A549 (cell line): Measurements from ENCODE around the gene CELF1. TPM values are rescaled to one million over a fixed set of nuclear protein-coding genes. Genes with fewer than 3 reads are reported as not detected.

ENCODE experiments used
- ATAC-seq, 2 experiments: fragments of 200-7000 bp in 1 of 2; fragments of >200 bp in 1 of 2; cut with Nextera tagmentation in 1 of 2; cut with Tn5 transposase in 1 of 2; 3 replicates each; pipeline versions ENCODE4 v1.8.0 to v1.9.1; 2018 to 2020; ENCODE audit warnings: mild to moderate bottlenecking in 1 of 2, moderate library complexity in 1 of 2
- CTCF ChIA-PET: fragments of 300-600 bp; sonication (Branson Sonifier 250); formaldehyde crosslinking; extraction: SDS; loops from one replicate; lab custom pipeline; 2021; ENCODE audit warnings: antibody characterized with exemption, inconsistent platforms; lab: Yijun Ruan, JAX
- POLR2A ChIA-PET: fragments of 350-600 bp; formaldehyde crosslinking; extraction: SDS; loops from one replicate; lab custom pipeline; 2021; ENCODE audit warnings: antibody characterized with exemption, inconsistent platforms; lab: Yijun Ruan, JAX
- DNase-seq, 2 experiments: peaks; one replicate each; pipeline versions ENCODE4 v3.0.0 to v3.0.0-alpha.2; 2011 to 2016; ENCODE audit warnings: low read depth in 1 of 2, low spot score in 1 of 2
- FAIRE-seq: peaks from 2 replicates; lab custom pipeline; 2011; peaks lifted over from hg19 to GRCh38; lab: Jason Lieb, UNC
- H3K27ac ChIP-seq, 2 experiments: fragments of >200 bp; sonication (Bioruptor Twin); formaldehyde crosslinking; 3 replicates each; pipeline ENCODE4 v1.5.1; 2016 to 2017
- H3K4me1 ChIP-seq: fragments of >200 bp; sonication (Bioruptor Twin); formaldehyde crosslinking; 3 replicates; pipeline ENCODE4 v1.6.1; 2016
- H3K4me2 ChIP-seq: fragments of >200 bp; sonication (Bioruptor Twin); formaldehyde crosslinking; 3 replicates; pipeline ENCODE4 v1.6.1; 2016
- H3K4me3 ChIP-seq: fragments of >200 bp; sonication (Bioruptor Twin); formaldehyde crosslinking; 3 replicates; pipeline ENCODE4 v1.5.1; 2016
- H3K9me3 ChIP-seq: fragments of >200 bp; sonication (Bioruptor Twin); formaldehyde crosslinking; 3 replicates; pipeline ENCODE4 v1.6.1; 2016
- ATOH8 ChIP-seq: fragments of 250-450 bp; sonication (Bioruptor Pico); IDR thresholded peaks from 2 replicates; pipeline ENCODE4 v1.5.0; 2020; ENCODE audit warnings: low read depth, mild to moderate bottlenecking, moderate library complexity
- BCL3 ChIP-seq: fragments of >200 bp; sonication (Bioruptor Twin); formaldehyde crosslinking; IDR thresholded peaks from 3 replicates; pipeline ENCODE4 v1.6.1; 2016
- CBX8 ChIP-seq: fragments of 200-600 bp; sonication (generic); IDR thresholded peaks from 2 replicates; pipeline ENCODE4 v1.6.1; 2016
- CHD4 ChIP-seq: fragments of 200-600 bp; sonication (generic); IDR thresholded peaks from 2 replicates; pipeline ENCODE4 v1.6.1; 2016; ENCODE audit warnings: antibody characterized with exemption, mild to moderate bottlenecking, borderline replicate concordance
- ELK1 ChIP-seq: fragments of 150-350 bp; IDR thresholded peaks from 2 replicates; pipeline ENCODE4 v1.6.1; 2014; ENCODE audit warnings: low read depth, mild to moderate bottlenecking, low read length
- ESRRA ChIP-seq: fragments of 150-350 bp; IDR thresholded peaks from 2 replicates; pipeline ENCODE4 v1.6.1; 2014; ENCODE audit warnings: mild to moderate bottlenecking, low read length, borderline replicate concordance
- FOSL2 ChIP-seq, 2 experiments: fragments of 450-650 bp in 1 of 2; fragments of >200 bp in 1 of 2; sonication (Bioruptor Twin) in 1 of 2; formaldehyde crosslinking; IDR thresholded peaks; 2 replicates each; pipeline versions ENCODE4 v1.5.0 to v1.6.1; 2016 to 2020; ENCODE audit warnings: mild to moderate bottlenecking in 1 of 2, moderate library complexity in 1 of 2
- GATA3 ChIP-seq: IDR thresholded peaks from 2 replicates; pipeline ENCODE4 v1.6.1; 2012; ENCODE audit warnings: borderline replicate concordance
- HDAC2 ChIP-seq: fragments of 200-600 bp; sonication (generic); IDR thresholded peaks from 2 replicates; pipeline ENCODE4 v1.6.1; 2016
- HES2 ChIP-seq: fragments of >200 bp; sonication (Bioruptor Twin); formaldehyde crosslinking; IDR thresholded peaks from 2 replicates; pipeline ENCODE4 v1.6.1; 2016
- HEYL ChIP-seq: fragments of 250-450 bp; sonication (Bioruptor Pico); IDR thresholded peaks from 2 replicates; pipeline ENCODE4 v1.8.0; 2021; ENCODE audit warnings: mild to moderate bottlenecking, moderate library complexity
- HOXA7 ChIP-seq: fragments of 250-450 bp; sonication (Bioruptor Pico); IDR thresholded peaks from 2 replicates; pipeline ENCODE4 v1.5.0; 2020; ENCODE audit warnings: mild to moderate bottlenecking, moderate library complexity
- HOXB13 ChIP-seq: fragments of 250-450 bp; sonication (Bioruptor Pico); IDR thresholded peaks from 2 replicates; pipeline ENCODE4 v1.5.0; 2020; ENCODE audit warnings: low read depth, mild to moderate bottlenecking, moderate library complexity
- HOXB5 ChIP-seq: fragments of 250-450 bp; sonication (Bioruptor Pico); IDR thresholded peaks from 2 replicates; pipeline ENCODE4 v1.5.0; 2020; ENCODE audit warnings: mild to moderate bottlenecking, moderate library complexity
- JUN ChIP-seq, 2 experiments: fragments of >200 bp; sonication (Bioruptor Twin); formaldehyde crosslinking; IDR thresholded peaks; 2 replicates in 1 of 2; 3 replicates in 1 of 2; pipeline ENCODE4 v1.6.1; 2016 to 2017
- KDM1A ChIP-seq: fragments of 200-600 bp; sonication (generic); IDR thresholded peaks from 2 replicates; pipeline ENCODE4 v1.6.1; 2016; ENCODE audit warnings: low read depth, mild to moderate bottlenecking
- KDM5A ChIP-seq: fragments of 200-600 bp; sonication (generic); IDR thresholded peaks from 2 replicates; pipeline ENCODE4 v1.6.1; 2016; ENCODE audit warnings: antibody characterized with exemption, mild to moderate bottlenecking
- MAZ ChIP-seq: fragments of 150-350 bp; IDR thresholded peaks from 2 replicates; pipeline ENCODE4 v1.6.1; 2014; ENCODE audit warnings: antibody characterized with exemption, low read depth, low read length, borderline replicate concordance
- NR3C1 ChIP-seq: fragments of >200 bp; sonication (Bioruptor Twin); formaldehyde crosslinking; IDR thresholded peaks from 3 replicates; pipeline ENCODE4 v1.6.1; 2017
- PBX3 ChIP-seq: IDR thresholded peaks from 2 replicates; pipeline ENCODE4 v1.6.1; 2012
- POLR2A ChIP-seq: IDR thresholded peaks from 2 replicates; pipeline ENCODE4 v1.6.1; 2012; ENCODE audit warnings: mild to moderate bottlenecking, low read length
- RAD21 ChIP-seq, 2 experiments: fragments of >200 bp in 1 of 2; sonication (Bioruptor Twin) in 1 of 2; formaldehyde crosslinking in 1 of 2; IDR thresholded peaks in 1 of 2; conservative IDR thresholded peaks in 1 of 2; 2 replicates in 1 of 2; 3 replicates in 1 of 2; pipeline ENCODE4 v1.6.1; 2012 to 2018; ENCODE audit warnings: inconsistent platforms in 1 of 2
- RNF2 ChIP-seq: fragments of 200-600 bp; sonication (generic); IDR thresholded peaks from 2 replicates; pipeline ENCODE4 v1.6.1; 2016; ENCODE audit warnings: low read depth, mild to moderate bottlenecking, antibody characterized with exemption, moderate library complexity, borderline replicate concordance
- SMC3 ChIP-seq: fragments of >200 bp; sonication (Bioruptor Twin); formaldehyde crosslinking; IDR thresholded peaks from 3 replicates; pipeline ENCODE4 v1.6.1; 2018; ENCODE audit warnings: inconsistent platforms
- USF2 ChIP-seq: fragments of 450-650 bp; IDR thresholded peaks from 2 replicates; pipeline ENCODE4 v1.6.1; 2014; ENCODE audit warnings: antibody characterized with exemption
- ZFP36 ChIP-seq: fragments of 450-650 bp; IDR thresholded peaks from 2 replicates; pipeline ENCODE4 v1.6.1; 2014; ENCODE audit warnings: borderline replicate concordance; ENCODE audit not compliant: partially characterized antibody
- ZNF302 ChIP-seq: fragments of 250-450 bp; sonication (Bioruptor Pico); IDR thresholded peaks from 2 replicates; pipeline ENCODE4 v1.9.0; 2021; ENCODE audit warnings: inconsistent platforms, mild to moderate bottlenecking, moderate library complexity
- WGBS: methylation state at CpG from one replicate; pipeline ENCODE4 v1.1.6; 2017; ENCODE audit errors: missing lambda C conversion rate; 5-methylcytosine and 5-hydroxymethylcytosine counted together
- polyA plus RNA-seq, 4 experiments: library from polyadenylated mRNA; depleted of rRNA in 3 of 4; stranded (reverse); fragments of >200 nt; fragmentation: RNase III in 1 of 4; extraction: RNeasy Plus Mini Kit Qiagen cat#74134 plus additional on column Dnase treatment in 1 of 4; gene quantifications; 2 replicates in 3 of 4; 3 replicates in 1 of 4; pipeline ENCODE4 v1.2.3, GENCODE V29; 2011 to 2017

CELF1 gene
- polyA plus RNA-seq, 2 of the 4 experiments (the other 2 are of a cell fraction) = 53.8 to 138 TPM

GRCh38 chr11:47595029-47595428, 42.1 kb upstream of the CELF1 start:
- H3K4me2 ChIP-seq = no peak overlapping the region
- 41% methylated on average over 6 of the region's 7 CpGs for WGBS
- H3K9me3 ChIP-seq = no peaks in the 10 kb centered on the region
- TF ChIP-seq ESRRA (no peak), HEYL (CRISPR knock-in tag) (no peak), CHD4 (no peak), GATA3 (no peak), POLR2A (no peak), HOXB5 (CRISPR knock-in tag) (no peak), RAD21 (conservative IDR thresholded peaks at IDR 0.05 in 1 of 2, IDR thresholded peaks at IDR 0.05 in 1 of 2) (no peak), JUN (IDR thresholded peaks at IDR 0.05) (no peak), KDM5A (no peak), USF2 (no peak), HDAC2 (no peak), ZFP36 (no peak), RNF2 (no peak), MAZ (no peak)
- FAIRE-seq (no peak), ATAC-seq (peak; percentile 40 to 60; a peak in 5 of 6 replicates), DNase-seq (no peak)
- no peak overlapping the region for H3K4me3 ChIP-seq
- CTCF ChIA-PET = interaction anchor here (0.6 to 1.0 kb wide), 4 partner anchors 24 to 167 kb away, joined by 3 to 4 read pairs (median 3); no protein-coding TSS in a partner anchor
- POLR2A ChIA-PET = no interaction called here
- H3K27ac ChIP-seq = no peak overlapping the region
- peaks cover 8% of the 10 kb centered on the region; the same call in 1 of the 3 replicates for H3K4me1 ChIP-seq

- H3K4me3 ChIP-seq = peak within 1 kb of the TSS; percentile 40
- POLR2A ChIA-PET = no interaction called here
- H3K27ac ChIP-seq = peak within 1 kb of the TSS in 1 of 2 experiments; percentile 66; a peak in 2 of 6 replicates
- FAIRE-seq (no peak), ATAC-seq (peak in 1 of 2 experiments; percentile 26; a peak in 3 of 6 replicates), DNase-seq (no peak)
- CTCF ChIA-PET = interaction anchor here (1.0 kb wide), 2 partner anchors 12 to 24 kb away, joined by 3 read pairs; no protein-coding TSS in a partner anchor
- peaks cover 8% of the 10 kb centered on the region; the same call in 1 of the 3 replicates for H3K4me1 ChIP-seq
- no peak for TF ChIP-seq KDM1A
- TF ChIP-seq HOXA7 (CRISPR knock-in tag) = no peak
- no peak for TF ChIP-seq SMC3
- no peak for TF ChIP-seq PBX3
- TF ChIP-seq NR3C1 = no peak
- no peak for TF ChIP-seq FOSL2 (IDR thresholded peaks at IDR 0.05)
- TF ChIP-seq FOSL2 (CRISPR knock-in tag; IDR thresholded peaks at IDR 0.05) = no peak
- no peaks in the 10 kb centered on the region for H3K9me3 ChIP-seq
- H3K4me2 ChIP-seq = peak within 1 kb of the TSS; percentile 94
- WGBS = 29% methylated on average over 11 of the region's 48 CpGs
Observed at GRCh38 chr11:47593934-47594855, 41.3 kb upstream of the CELF1 start, which contains the start of gene C1QTNF4. Gene C1QTNF4 (minus strand): TSS chr11:47594411. CDS start chr11:47590810, 3,601 bp downstream.

- 31% methylated on average over 6 of the region's 6 CpGs for WGBS
- ATAC-seq = peak in 1 of 2 experiments; percentile 6; a peak in 3 of 6 replicates
- POLR2A ChIA-PET = no interaction called here
- TF ChIP-seq CBX8 (no peak), HOXB13 (CRISPR knock-in tag) (no peak), USF2 (no peak), ATOH8 (CRISPR knock-in tag) (no peak), ELK1 (no peak), HES2 (no peak), BCL3 (no peak), ZNF302 (no peak)
Observed at GRCh38 chr11:47593492-47593933, 40.6 kb upstream of the CELF1 start.

More at GRCh38 chr11:47593492-47593933, 40.6 kb upstream of the CELF1 start:
- no peak for DNase-seq
- Histone ChIP-seq H3K4me2 (peak overlapping the region; percentile 94), H3K4me3 (peak overlapping the region; percentile 40), H3K4me1 (peaks cover 8% of the 10 kb centered on the region; the same call in 1 of the 3 replicates), H3K9me3 (no peaks in the 10 kb centered on the region), H3K27ac (peak overlapping the region in 1 of 2 experiments; percentile 66; a peak in 1 of 6 replicates)
- CTCF ChIA-PET = interaction anchor here (1.0 kb wide), 1 partner anchor 12 kb away, joined by 3 read pairs; no protein-coding TSS in a partner anchor
- FAIRE-seq = no peak
